ENCODE data around the gene RASA2.
A peak's percentile ranks its signal among the peaks of the same experiment; 100 is the strongest.

RASA2 gene

GRCh38 chr3:141456301-141456625 is 30.6 kb upstream of the RASA2 start:
- no peak for TF ChIP-seq CTCF (IDR thresholded peaks at IDR 0.05)
- Histone ChIP-seq H3K4me3 (no peak overlapping the region), H3K27ac (no peak overlapping the region)
- no peak for DNase-seq (ENCODE audit: low spot score)

- TF ChIP-seq CTCF (IDR thresholded peaks at IDR 0.05): no peak
- no peak overlapping the region for H3K27ac ChIP-seq
- H3K4me3 ChIP-seq: no peak overlapping the region
- DNase-seq (ENCODE audit: low spot score): no peak
Observed at GRCh38 chr3:141457624-141458236, 29.1 kb upstream of the RASA2 start.

- TF ChIP-seq CTCF (IDR thresholded peaks at IDR 0.05): no peak
- DNase-seq (ENCODE audit: low spot score): no peak
Observed at GRCh38 chr3:141459008-141459407, 27.8 kb upstream of the RASA2 start.

GRCh38 chr3:141460097-141460704 is 26.6 kb upstream of the RASA2 start:
- peak; percentile 89 for TF ChIP-seq CTCF (IDR thresholded peaks at IDR 0.05)
- H3K4me3 ChIP-seq: no peak overlapping the region
- H3K27ac ChIP-seq: no peak overlapping the region
- peak; percentile 87 for DNase-seq (ENCODE audit: low spot score)

More at GRCh38 chr3:141459008-141459407, 27.8 kb upstream of the RASA2 start:
- H3K4me3 ChIP-seq: no peak overlapping the region
- H3K27ac ChIP-seq: no peak overlapping the region

GRCh38 chr3:141462176-141462859 is 24.5 kb upstream of the RASA2 start:
- DNase-seq (ENCODE audit: low spot score): no peak
- no peak overlapping the region for H3K27ac ChIP-seq

GRCh38 chr3:141465221-141465620 is 21.6 kb upstream of the RASA2 start:
- no peak for DNase-seq (ENCODE audit: low spot score)
- TF ChIP-seq CTCF (IDR thresholded peaks at IDR 0.05): no peak
- H3K27ac ChIP-seq: no peak overlapping the region
- no peak overlapping the region for H3K4me3 ChIP-seq

More at GRCh38 chr3:141462176-141462859, 24.5 kb upstream of the RASA2 start:
- TF ChIP-seq CTCF (IDR thresholded peaks at IDR 0.05): no peak
- no peak overlapping the region for H3K4me3 ChIP-seq

Measured in coronary artery (tissue), 2 donors.